GM12878 (cell line): ENCODE data around the gene LYPLA2.

Source experiments
- CBFB ChIP-seq: IDR thresholded peaks from 2 replicates; pipeline ENCODE4 v1.6.1; 2016; ENCODE audit warnings: antibody characterized with exemption, low read depth
- CREB1 ChIP-seq: IDR thresholded peaks from 2 replicates; pipeline ENCODE4 v1.6.1; 2012; ENCODE audit warnings: low read depth, mild to moderate bottlenecking, inconsistent platforms
- EZH2 ChIP-seq: IDR thresholded peaks from 2 replicates; pipeline ENCODE4 v1.6.1; 2012; ENCODE audit warnings: low read depth, mild to moderate bottlenecking, control low read depth, inconsistent platforms, low read length, borderline replicate concordance; ENCODE audit not compliant: control insufficient read depth
- HDAC2 ChIP-seq: fragments of 200-600 bp; sonication (generic); IDR thresholded peaks from 2 replicates; pipeline ENCODE4 v1.6.1; 2017
- MXI1 ChIP-seq: fragments of 150-350 bp; IDR thresholded peaks from 2 replicates; pipeline ENCODE4 v1.6.1; 2011; ENCODE audit warnings: low read depth, mild to moderate bottlenecking, inconsistent platforms, low read length, improper control_type of control experiment
- POLR2A ChIP-seq: IDR thresholded peaks from 2 replicates; pipeline ENCODE4 v1.6.1; 2011; ENCODE audit warnings: low read depth, mild to moderate bottlenecking, low read length
- RCOR1 ChIP-seq: conservative IDR thresholded peaks from 2 replicates; pipeline ENCODE4 v1.6.1; 2012; ENCODE audit warnings: low read depth, low read length, improper control_type of control experiment
- RFX5 ChIP-seq: IDR thresholded peaks from 2 replicates; pipeline ENCODE4 v1.6.1; 2011; ENCODE audit warnings: low read depth, low read length, improper control_type of control experiment
- USF2 ChIP-seq: IDR thresholded peaks from 2 replicates; pipeline ENCODE4 v1.6.1; 2011; ENCODE audit warnings: low read depth, low read length, improper control_type of control experiment, borderline replicate concordance
- TF ChIP-seq, protein P1 (sequence below): fragments of 450-650 bp; formaldehyde crosslinking; IDR thresholded peaks from 2 replicates; pipeline ENCODE4 v1.4.0; 2020; ENCODE audit warnings: mild to moderate bottlenecking, moderate library complexity

DNA sequence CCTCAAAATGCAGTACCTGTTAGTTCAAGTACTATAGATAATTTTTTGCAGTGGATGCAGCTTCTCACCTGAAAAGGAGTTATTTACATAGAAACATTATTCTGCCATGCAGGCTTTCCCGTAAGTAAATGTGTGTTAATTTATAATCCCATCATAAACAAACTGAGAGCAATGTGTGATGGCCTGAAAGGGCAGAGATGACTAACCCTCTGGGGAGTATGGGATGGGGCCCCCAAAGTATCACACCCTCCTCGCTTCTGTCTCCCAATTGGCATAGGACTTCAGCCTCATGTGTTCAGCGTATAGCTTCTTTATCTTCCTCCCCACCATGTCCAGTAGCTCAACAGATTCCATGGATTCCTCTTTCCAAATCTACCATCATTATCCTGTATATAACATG, 26.7 kb downstream of the LYPLA2 start:
- TF ChIP-seq POLR2A, result no peak
- no peak for TF ChIP-seq RFX5
- TF ChIP-seq HDAC2, result no peak
- no peak for TF ChIP-seq USF2
- TF ChIP-seq RCOR1, result no peak
- TF ChIP-seq, protein P1, sequence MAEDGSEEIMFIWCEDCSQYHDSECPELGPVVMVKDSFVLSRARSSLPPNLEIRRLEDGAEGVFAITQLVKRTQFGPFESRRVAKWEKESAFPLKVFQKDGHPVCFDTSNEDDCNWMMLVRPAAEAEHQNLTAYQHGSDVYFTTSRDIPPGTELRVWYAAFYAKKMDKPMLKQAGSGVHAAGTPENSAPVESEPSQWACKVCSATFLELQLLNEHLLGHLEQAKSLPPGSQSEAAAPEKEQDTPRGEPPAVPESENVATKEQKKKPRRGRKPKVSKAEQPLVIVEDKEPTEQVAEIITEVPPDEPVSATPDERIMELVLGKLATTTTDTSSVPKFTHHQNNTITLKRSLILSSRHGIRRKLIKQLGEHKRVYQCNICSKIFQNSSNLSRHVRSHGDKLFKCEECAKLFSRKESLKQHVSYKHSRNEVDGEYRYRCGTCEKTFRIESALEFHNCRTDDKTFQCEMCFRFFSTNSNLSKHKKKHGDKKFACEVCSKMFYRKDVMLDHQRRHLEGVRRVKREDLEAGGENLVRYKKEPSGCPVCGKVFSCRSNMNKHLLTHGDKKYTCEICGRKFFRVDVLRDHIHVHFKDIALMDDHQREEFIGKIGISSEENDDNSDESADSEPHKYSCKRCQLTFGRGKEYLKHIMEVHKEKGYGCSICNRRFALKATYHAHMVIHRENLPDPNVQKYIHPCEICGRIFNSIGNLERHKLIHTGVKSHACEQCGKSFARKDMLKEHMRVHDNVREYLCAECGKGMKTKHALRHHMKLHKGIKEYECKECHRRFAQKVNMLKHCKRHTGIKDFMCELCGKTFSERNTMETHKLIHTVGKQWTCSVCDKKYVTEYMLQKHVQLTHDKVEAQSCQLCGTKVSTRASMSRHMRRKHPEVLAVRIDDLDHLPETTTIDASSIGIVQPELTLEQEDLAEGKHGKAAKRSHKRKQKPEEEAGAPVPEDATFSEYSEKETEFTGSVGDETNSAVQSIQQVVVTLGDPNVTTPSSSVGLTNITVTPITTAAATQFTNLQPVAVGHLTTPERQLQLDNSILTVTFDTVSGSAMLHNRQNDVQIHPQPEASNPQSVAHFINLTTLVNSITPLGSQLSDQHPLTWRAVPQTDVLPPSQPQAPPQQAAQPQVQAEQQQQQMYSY (CRISPR knock-in tag), result no peak
- no peak for TF ChIP-seq EZH2
- TF ChIP-seq CREB1, result no peak
- no peak for TF ChIP-seq CBFB
- no peak for TF ChIP-seq MXI1
